GM12872 (cell line): ENCODE measurements around the gene FAM120A.

Experiments used
- CTCF ChIP-seq: IDR thresholded peaks from 3 replicates; pipeline ENCODE4 v1.5.1; 2011; ENCODE audit warnings: low read depth, mild to moderate bottlenecking, low read length, moderate library complexity; ENCODE audit not compliant: insufficient read depth

The FAM120A gene

GRCh38 chr9:93475108-93475507 is 23.6 kb downstream of the FAM120A start:
- no peak for TF ChIP-seq CTCF

- no peak for TF ChIP-seq CTCF
These were observed 24.4 kb downstream of the FAM120A start for GRCh38 chr9:93475856-93476255.

GRCh38 chr9:93476924-93477323 is 25.4 kb downstream of the FAM120A start:
- TF ChIP-seq CTCF = no peak

- no peak for TF ChIP-seq CTCF
These were observed 25.9 kb downstream of the FAM120A start for GRCh38 chr9:93477397-93477796.

GRCh38 chr9:93479726-93480125 is 28.2 kb downstream of the FAM120A start:
- TF ChIP-seq CTCF = no peak

- no peak for TF ChIP-seq CTCF
These were observed 28.8 kb downstream of the FAM120A start for GRCh38 chr9:93480262-93480661.

GRCh38 chr9:93480728-93481324 is 29.3 kb downstream of the FAM120A start:
- TF ChIP-seq CTCF = no peak
